Activated naive CD4-positive, alpha-beta T cell (primary cell): ENCODE data around the gene EYA4.

Experiments used
- DNase-seq, 4 experiments: peaks; one replicate each; lab custom pipeline; 2025; lab: John Stamatoyannopoulos, UW

The EYA4 gene

GRCh38 chr6:133577851-133578250, 336.7 kb downstream of the EYA4 start:
- no peak for DNase-seq
